ENCODE measurements around the gene GLUD2. TPM values are rescaled to one million over a fixed set of nuclear protein-coding genes. Genes with fewer than 3 reads are reported as not detected.

The GLUD2 gene
- total RNA-seq, 1 experiment from 2014 or later, result 1.0 TPM

DNA sequence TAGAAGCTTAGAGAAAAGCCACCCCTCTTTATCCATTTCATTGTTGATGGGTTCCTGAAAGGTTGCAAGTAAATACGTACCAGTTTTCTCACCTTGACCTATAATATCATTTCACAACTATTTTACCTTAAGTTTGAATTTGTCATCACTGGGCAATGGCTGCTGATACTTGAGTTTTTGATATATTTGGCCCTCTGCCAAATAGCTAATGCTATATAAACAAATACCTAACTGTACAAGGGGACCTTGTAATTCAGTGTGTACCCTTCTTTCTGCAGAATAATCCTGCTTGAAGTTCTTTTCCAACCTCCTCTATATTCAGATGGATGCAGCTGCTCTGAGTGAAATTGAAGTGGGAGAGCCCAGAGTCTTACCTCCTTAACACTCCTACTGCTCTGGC, 19.0 kb upstream of the GLUD2 start:
- Histone ChIP-seq H2BK15ac (ENCODE audit: low read depth, low read length) (no peak overlapping the region), H3K23ac (ENCODE audit: insufficient read length, low read depth, low read length) (no peak overlapping the region), H4K5ac (ENCODE audit: insufficient read length, low read depth, low read length) (no peak overlapping the region), H2AFZ (ENCODE audit: low read length) (no peak overlapping the region), H2BK20ac (ENCODE audit: low read depth, low read length, poor library complexity, severe bottlenecking) (no peak overlapping the region), H3K23me2 (ENCODE audit: insufficient read length, low read depth, low read length, poor library complexity, severe bottlenecking) (no peaks in the 10 kb centered on the region), H4K20me1 (ENCODE audit: control insufficient read depth, insufficient read depth, insufficient read length) (no peaks in the 10 kb centered on the region), H3K14ac (ENCODE audit: insufficient read depth, low read length) (no peak overlapping the region), H3K79me2 (ENCODE audit: insufficient read depth, low read length) (no peaks in the 10 kb centered on the region), H3K18ac (ENCODE audit: insufficient read length, low read depth, low read length) (no peak overlapping the region), H2BK120ac (ENCODE audit: low read depth, low read length, poor library complexity, severe bottlenecking) (no peak overlapping the region), H2BK5ac (ENCODE audit: insufficient read length, low read length) (no peak overlapping the region), H3K56ac (ENCODE audit: insufficient read length, low read depth, low read length) (no peak overlapping the region), H2BK12ac (ENCODE audit: insufficient read length, low read depth, low read length) (no peak overlapping the region), H3K9ac (ENCODE audit: extremely low read depth, insufficient read length, low read length) (no peak overlapping the region), H3K79me1 (ENCODE audit: insufficient read depth, low read depth, low read length, poor library complexity, severe bottlenecking) (no peaks in the 10 kb centered on the region), H3T11ph (ENCODE audit: low read length) (no peak overlapping the region), H3K27ac (ENCODE audit: insufficient read length, low read depth, low read length) (no peak overlapping the region), H3K4me2 (ENCODE audit: insufficient read depth, insufficient read length, low read length) (no peak overlapping the region), H3K4ac (ENCODE audit: low read depth, low read length) (no peak overlapping the region), H3K4me1 (ENCODE audit: insufficient read depth, low read length) (no peaks in the 10 kb centered on the region), H3K27me3 (ENCODE audit: insufficient read depth, low read length) (no peaks in the 10 kb centered on the region), H4K91ac (ENCODE audit: insufficient read length, low read depth, low read length) (no peak overlapping the region), H4K8ac (replicated peaks; ENCODE audit: insufficient read length, low read depth, low read length) (no peak overlapping the region), H3K9me3 (ENCODE audit: control insufficient read depth, low read depth, low read length) (peaks cover 10% of the 10 kb centered on the region), H2AK5ac (ENCODE audit: insufficient read length, low read length) (no peak overlapping the region)
- no peak for DNase-seq
- no CpG with 5 or more reads among the region's 1 CpG for WGBS (ENCODE audit: extremely low coverage, insufficient read length, low lambda C conversion rate)
- no peak overlapping the region for H3K27ac Mint-ChIP-seq
- TF ChIP-seq CTCF (conservative IDR thresholded peaks at IDR 0.05), result no peak
- H3K9me3 Mint-ChIP-seq, result peaks cover 47 to 61% of the 10 kb centered on the region in 2 experiments
- peaks cover 29% of the 10 kb centered on the region for H3K27me3 Mint-ChIP-seq (ENCODE audit: low read depth)
- H3K4me3 Mint-ChIP-seq, result no peak overlapping the region
- no peaks in the 10 kb centered on the region for H3K4me1 Mint-ChIP-seq
- H3K36me3 Mint-ChIP-seq (ENCODE audit: insufficient read depth in 1 of 3, low read depth in 3 of 3), result no peaks in the 10 kb centered on the region

All from H9 (cell line).